Jurkat, Clone E6-1 (cell line): ENCODE measurements around the gene TFB1M.
"Not testable (repeated sequence)": the region's sequence is repeated elsewhere in the genome, so short reads cannot be mapped to it uniquely, and the experiment has no call there.

Experiments used
- DNase-seq: peaks from one replicate; pipeline ENCODE4 v3.0.0-alpha.2; 2011; ENCODE audit warnings: low read depth, low spot score
- H3K4me3 ChIP-seq: 2 replicates; pipeline ENCODE4 v1.5.1; 2011; ENCODE audit warnings: mild to moderate bottlenecking, low read length, control low read depth, moderate library complexity

TFB1M gene

DNA sequence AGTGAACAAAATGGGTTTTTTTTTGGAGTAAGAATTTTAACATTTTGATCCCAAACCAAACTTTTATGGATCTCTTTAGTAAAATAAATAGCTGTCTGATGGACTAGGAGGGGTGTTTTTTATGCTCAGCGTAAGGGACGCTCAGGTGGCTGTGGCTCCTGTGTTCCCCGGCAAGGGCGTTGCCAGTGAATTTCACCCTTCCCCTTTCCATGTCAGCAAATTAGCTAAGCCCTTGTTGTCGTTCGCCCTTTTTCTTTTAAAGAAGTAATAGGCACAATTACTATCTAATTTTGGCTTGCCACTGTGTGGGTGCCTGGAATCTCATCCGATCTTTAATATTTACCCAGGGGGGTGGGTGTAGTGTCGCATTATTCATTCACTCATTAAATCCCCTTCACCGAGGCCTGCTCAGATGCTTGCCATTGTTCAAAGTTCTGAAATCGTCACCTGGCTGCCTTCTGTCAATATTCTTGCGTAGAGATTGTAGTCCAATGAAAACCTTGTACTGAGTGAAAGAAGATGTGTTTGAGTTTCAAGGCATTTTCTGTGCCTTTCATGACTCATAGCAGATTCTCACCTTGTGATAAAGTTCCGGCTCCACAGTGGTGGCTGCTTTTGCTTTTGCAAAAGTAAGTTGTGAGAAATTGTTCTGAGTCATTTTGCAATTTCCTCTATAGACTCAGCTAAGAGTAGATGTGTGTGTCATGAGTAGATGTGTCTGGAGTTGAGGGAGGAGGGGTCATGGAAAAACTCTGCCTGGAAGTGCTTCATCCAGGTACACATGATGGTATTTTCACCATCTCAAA, 90.4 kb downstream of the TFB1M start:
- DNase-seq = no peak

GRCh38 chr6:155222506-155222905, 91.8 kb downstream of the TFB1M start:
- H3K4me3 ChIP-seq = no peak overlapping the region
- no peak for DNase-seq

More for the DNA sequence above, 90.4 kb downstream of the TFB1M start:
- no peak overlapping the region for H3K4me3 ChIP-seq

- DNase-seq = no peak
- H3K4me3 ChIP-seq = no peak overlapping the region
Observed at GRCh38 chr6:155221086-155221485, 93.2 kb downstream of the TFB1M start.

GRCh38 chr6:155219858-155220301, 94.4 kb downstream of the TFB1M start:
- H3K4me3 ChIP-seq = no peak overlapping the region
- no peak for DNase-seq

DNA sequence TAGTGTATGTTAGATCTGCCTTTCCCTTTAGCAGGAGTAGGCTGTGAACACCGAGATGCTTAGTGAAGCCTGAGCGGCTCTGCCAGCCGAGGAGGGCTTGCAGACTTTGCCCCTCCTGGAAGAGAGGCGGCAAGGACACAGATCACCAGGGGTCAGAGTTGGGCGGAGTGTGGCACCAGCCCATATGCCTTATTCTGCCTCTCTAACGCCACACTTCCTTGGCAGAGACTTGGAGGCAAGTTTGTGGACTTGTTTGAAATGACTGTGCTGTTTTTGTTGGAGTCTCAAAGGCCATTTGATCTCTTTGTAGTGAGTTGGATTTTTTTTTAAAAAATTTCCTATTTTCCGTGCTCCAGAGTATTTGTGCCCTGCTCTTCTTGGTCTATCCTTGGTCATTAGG, 95.0 kb downstream of the TFB1M start:
- no peak for DNase-seq
- no peak overlapping the region for H3K4me3 ChIP-seq

DNA sequence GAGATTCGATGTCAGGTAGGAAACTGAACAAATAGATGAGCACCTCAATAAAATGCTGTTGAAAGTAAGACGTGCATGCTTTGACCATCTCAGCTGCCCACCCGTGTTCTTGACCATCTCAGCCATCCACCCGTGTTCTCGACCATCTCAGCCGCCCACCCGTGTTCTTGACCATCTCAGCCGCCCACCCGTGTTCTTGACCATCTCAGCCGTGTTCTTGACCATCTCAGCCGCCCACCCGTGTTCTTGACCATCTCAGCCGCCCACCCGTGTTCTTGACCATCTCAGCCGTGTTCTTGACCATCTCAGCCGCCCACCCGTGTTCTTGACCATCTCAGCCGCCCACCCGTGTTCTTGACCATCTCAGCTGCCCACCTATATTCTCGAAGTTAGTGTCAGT, 95.6 kb downstream of the TFB1M start:
- not testable (repeated sequence) for DNase-seq, H3K4me3 ChIP-seq

GRCh38 chr6:155216312-155217046, 97.8 kb downstream of the TFB1M start:
- no peak overlapping the region for H3K4me3 ChIP-seq
- no peak for DNase-seq

DNA sequence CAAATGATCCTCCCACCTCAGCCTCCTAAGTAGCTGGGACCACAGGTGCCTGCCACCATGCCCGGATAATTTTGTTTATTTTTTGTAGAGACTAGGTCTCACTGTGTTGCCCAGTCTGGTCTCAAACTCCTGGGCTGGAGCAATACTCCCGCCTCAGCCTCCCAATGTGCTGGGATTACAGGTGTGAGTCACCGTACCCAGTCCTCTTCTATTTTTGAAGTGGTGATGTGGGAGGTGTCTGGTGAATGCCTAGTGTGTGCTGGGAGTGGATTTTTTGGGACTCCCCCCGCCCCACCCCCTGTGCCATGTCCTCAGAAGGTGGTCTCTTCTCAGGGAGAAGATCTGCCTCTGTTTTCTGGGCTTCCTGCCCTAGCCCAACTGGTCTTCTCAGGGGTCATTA, 98.4 kb downstream of the TFB1M start:
- no peak for DNase-seq
- H3K4me3 ChIP-seq = no peak overlapping the region

DNA sequence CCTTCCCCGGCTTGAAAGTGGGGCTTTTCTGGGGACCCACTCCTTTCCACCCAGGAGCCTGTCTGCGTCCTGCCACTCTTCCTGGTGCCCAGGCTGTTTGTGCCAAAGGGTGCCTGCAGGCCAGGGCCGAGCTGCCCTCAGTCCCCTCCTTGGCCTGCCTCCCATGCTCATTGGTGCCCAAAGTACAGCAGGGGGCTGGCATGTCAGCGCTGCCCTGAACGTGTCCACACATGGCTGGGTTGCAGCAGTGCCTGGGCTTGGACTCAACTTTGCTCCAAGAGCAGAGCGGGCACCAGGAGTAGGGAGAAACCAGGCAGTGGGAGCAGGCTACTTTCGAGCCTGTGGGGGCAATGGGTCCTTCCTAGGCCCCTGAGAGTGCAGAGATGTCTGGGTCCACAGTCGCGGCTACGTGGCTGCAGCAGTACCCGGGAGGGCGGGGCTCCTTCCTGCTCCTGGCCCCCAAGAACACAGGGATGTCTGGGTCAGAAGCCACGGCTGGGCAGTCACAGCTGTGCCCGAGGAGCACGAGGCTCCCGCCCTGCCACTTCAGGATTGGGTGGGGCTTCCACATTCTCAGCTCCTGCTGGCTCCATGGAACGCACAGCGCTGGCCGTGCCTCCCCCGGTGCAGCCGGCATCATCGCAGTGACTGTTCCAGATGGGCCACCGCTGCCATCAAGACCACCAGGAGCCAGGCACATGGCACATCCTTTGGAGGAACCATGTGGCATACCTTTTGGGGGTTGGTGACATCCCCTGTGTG, 100.5 kb downstream of the TFB1M start:
- H3K4me3 ChIP-seq = no peak overlapping the region
- no peak for DNase-seq

- no peak overlapping the region for H3K4me3 ChIP-seq
Observed at GRCh38 chr6:155212616-155213380, 101.5 kb downstream of the TFB1M start.

GRCh38 chr6:155212106-155212505, 102.2 kb downstream of the TFB1M start:
- no peak overlapping the region for H3K4me3 ChIP-seq
- no peak for DNase-seq

More at GRCh38 chr6:155212616-155213380, 101.5 kb downstream of the TFB1M start:
- no peak for DNase-seq

DNA sequence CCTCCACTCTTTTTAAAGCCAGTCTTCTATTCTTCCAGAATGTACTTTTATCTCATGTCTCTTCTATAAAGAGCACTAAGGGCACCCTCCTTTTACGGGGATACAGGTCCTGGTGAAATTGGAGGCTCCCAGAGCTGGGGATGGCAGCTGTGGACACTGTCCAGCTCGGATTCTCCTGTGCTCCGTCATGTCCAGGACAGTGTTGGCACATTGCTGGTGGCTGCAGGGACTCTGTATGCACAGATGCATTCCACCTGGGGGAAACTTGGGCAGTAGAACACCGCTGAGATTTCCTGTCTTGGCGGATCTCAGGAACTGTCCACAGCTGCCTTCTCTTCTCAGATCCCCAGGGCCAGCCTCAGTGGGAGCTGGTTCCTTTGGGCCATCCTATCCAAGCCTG, 107.1 kb downstream of the TFB1M start:
- no peak for DNase-seq
- H3K4me3 ChIP-seq = no peak overlapping the region
